NB4 (cell line): ENCODE results near the gene INTS1.

Experiments
- DNase-seq: peaks from one replicate; pipeline ENCODE4 v3.0.0; 2010; ENCODE audit warnings: low read depth
- H3K4me3 ChIP-seq: one replicate; pipeline ENCODE4 v1.5.1; 2011; ENCODE audit warnings: mild to moderate bottlenecking, low read depth, low read length, moderate library complexity
- MYC ChIP-seq: IDR thresholded peaks from 2 replicates; pipeline ENCODE4 v1.6.1; 2011; ENCODE audit warnings: low read depth, low read length
- POLR2A ChIP-seq: IDR thresholded peaks from 2 replicates; pipeline ENCODE4 v1.6.1; 2011; ENCODE audit warnings: mild to moderate bottlenecking; ENCODE audit not compliant: insufficient read length; ENCODE audit errors: extremely low read depth
- TF ChIP-seq, protein P1 (sequence below): IDR thresholded peaks from one replicate; pipeline ENCODE4 v1.5.1; 2012; ENCODE audit warnings: low read depth, low read length
- TF ChIP-seq, protein P2 (sequence below): IDR thresholded peaks from 2 replicates; pipeline ENCODE4 v1.6.1; 2011; ENCODE audit warnings: low read depth, low read length

Gene INTS1

DNA sequence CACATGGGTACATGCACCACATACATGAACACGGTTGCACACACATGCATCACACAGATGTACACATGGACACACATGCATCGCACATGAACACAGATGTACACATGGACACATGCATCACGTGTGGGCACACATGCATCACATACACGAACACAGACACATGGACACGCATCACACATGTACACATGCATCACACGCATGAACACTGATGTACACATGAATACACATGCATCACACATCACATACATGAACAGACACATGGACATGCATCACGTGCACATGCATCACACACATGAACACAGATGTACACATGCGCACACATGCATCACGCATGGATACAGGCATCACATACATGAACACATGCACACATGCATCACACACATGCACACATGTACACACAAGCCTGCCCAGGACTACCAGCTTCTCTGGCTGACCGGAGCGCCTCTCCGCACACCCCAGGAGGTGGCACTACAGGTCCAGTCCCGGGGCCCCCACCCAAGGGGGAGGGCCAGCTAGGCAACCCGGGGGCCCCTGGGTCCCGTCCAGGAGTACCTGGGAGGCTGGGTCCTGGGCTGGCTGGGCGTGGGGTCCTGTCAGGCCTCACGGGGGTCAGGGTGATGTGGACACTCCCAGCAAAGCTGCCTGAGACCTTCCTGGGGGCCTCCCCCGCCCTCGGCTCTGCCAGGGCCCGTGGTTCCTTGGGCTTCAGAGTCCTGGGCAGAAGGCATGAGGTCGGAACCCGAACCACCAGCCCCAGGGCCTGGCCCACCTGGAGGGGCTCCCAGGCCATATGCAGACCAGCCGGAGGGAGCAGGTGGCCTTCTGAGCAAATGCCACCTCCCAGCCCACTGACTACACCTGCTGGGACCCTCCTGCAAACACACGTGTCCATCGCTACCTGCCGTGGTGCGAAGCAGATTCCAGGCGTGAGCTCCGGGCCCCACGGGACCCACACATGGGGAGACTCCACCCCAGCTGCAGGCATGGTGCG is 64.5 kb downstream of the INTS1 start:
- DNase-seq: no peak
- TF ChIP-seq, protein P1, sequence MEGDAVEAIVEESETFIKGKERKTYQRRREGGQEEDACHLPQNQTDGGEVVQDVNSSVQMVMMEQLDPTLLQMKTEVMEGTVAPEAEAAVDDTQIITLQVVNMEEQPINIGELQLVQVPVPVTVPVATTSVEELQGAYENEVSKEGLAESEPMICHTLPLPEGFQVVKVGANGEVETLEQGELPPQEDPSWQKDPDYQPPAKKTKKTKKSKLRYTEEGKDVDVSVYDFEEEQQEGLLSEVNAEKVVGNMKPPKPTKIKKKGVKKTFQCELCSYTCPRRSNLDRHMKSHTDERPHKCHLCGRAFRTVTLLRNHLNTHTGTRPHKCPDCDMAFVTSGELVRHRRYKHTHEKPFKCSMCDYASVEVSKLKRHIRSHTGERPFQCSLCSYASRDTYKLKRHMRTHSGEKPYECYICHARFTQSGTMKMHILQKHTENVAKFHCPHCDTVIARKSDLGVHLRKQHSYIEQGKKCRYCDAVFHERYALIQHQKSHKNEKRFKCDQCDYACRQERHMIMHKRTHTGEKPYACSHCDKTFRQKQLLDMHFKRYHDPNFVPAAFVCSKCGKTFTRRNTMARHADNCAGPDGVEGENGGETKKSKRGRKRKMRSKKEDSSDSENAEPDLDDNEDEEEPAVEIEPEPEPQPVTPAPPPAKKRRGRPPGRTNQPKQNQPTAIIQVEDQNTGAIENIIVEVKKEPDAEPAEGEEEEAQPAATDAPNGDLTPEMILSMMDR: peak; percentile 17
- TF ChIP-seq POLR2A (no peak), MYC (no peak)
- TF ChIP-seq, protein P2, sequence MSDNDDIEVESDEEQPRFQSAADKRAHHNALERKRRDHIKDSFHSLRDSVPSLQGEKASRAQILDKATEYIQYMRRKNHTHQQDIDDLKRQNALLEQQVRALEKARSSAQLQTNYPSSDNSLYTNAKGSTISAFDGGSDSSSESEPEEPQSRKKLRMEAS: peak; percentile 65
- H3K4me3 ChIP-seq: no peak overlapping the region

DNA sequence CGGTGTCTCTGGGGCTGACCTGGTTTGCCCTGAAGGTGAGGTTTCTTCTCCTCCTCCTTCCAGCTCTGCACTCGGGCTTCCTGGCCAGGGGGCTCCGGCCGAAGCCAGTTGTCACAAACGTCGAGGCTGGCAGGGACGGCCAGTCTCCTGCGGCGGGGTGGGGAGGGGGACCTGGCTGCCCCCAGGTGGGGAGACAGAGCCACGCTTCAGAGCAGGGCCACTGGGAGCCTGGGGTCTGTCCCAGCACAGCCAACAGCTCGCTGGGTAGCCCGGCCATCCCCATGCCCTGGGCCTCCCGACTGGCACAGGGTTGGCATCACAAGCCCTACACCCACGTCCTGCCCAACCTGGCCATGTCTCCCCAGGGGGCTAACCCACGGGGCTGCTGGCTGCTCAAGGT is 65.4 kb downstream of the INTS1 start:
- H3K4me3 ChIP-seq: no peak overlapping the region
- no peak for DNase-seq
- TF ChIP-seq MYC (no peak), POLR2A (no peak)
- TF ChIP-seq, protein P2: no peak
- TF ChIP-seq, protein P1: no peak

DNA sequence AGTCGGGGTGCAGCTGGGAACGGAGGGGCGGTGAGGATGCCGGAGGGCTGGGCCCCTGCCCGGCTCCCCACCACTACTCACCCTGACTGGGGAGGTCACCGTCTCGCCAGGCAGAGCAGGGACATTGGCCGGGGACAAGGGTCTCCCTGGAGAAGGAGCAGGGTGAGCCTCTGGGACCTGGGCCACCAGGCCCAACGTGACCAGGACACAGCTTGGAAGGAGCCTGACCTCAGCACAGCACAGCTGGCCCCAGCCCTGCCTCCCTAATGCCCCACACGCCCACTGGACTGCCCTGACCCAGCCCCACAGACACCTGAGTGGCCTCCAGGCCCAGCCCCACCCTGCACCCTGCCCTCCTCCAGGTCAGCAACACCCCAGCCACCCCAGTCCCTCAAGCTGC is 66.0 kb downstream of the INTS1 start:
- DNase-seq: no peak
- no peak overlapping the region for H3K4me3 ChIP-seq
- TF ChIP-seq MYC: no peak
- no peak for TF ChIP-seq POLR2A

DNA sequence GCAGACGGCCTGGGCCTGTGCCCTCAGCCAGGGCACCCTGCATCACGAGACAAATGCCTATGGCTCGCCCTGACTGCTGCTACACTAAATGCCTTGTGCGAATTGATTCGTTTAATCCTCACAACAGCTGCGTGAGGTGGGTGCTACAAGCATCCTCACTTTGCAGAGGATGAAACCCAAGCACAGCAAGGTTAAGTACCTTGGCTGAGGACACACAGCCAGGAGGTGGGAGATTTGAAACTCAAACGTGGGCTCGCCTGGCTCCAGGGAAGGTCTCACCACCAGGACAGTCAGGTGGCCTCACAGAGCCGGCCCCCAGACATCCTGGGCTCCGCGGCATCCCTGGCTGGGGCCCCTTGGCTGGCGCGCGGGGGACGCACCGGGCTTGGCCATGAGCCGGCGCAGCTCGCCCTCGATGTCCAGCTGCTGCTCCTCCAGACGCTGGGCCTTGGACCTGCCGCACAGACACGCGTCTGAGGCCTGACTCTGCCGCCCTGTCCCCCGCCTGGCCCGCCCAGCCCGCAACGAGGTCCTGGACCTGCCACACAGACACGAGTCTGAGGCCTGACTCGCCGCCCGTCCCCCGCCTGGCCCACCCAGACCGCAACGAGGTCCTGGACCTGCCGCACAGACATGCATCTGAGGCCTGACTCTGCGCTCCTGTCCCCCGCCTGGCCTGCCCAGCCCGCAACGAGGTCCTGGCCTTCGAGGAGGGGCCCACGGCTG is 66.9 kb downstream of the INTS1 start:
- TF ChIP-seq POLR2A (no peak), MYC (no peak)
- TF ChIP-seq, protein P1: no peak
- TF ChIP-seq, protein P2: no peak

DNA sequence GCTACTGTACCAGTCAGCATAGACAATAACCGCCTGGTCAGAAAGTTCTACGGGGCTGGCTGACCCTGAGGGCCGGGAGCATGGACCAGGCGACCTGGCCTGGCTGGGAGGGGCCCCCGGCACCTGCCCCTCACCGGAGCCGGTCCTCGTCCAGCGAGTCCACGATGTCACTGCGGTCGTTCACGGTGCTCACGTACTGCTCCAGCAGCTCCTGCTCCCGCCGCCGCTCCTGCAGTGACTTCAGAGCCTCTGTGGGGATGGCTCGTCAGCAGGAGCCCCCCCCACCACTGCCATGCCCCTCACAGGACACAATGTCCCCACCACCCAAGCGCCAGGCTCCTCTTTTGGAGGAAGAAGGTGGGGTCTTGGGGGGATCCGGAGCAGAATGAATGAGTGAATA is 67.6 kb downstream of the INTS1 start:
- no peak overlapping the region for H3K4me3 ChIP-seq
- TF ChIP-seq MYC (no peak), POLR2A (no peak)
- TF ChIP-seq, protein P1: no peak
- TF ChIP-seq, protein P2: no peak

More for the DNA sequence above, 66.9 kb downstream of the INTS1 start:
- H3K4me3 ChIP-seq: no peak overlapping the region
- DNase-seq: no peak

More for the DNA sequence above, 67.6 kb downstream of the INTS1 start:
- DNase-seq: no peak
